Ascending aorta (tissue), 2 donors: ENCODE measurements around the gene LCLAT1. TPM values are rescaled to one million over a fixed set of nuclear protein-coding genes. Genes with fewer than 3 reads are reported as not detected.

ENCODE experiments used
- DNase-seq, 2 donors: peaks; one replicate each; pipeline ENCODE4 v3.0.0-alpha.2; 2019; ENCODE audit warnings: low spot score in 2 of 2
- H3K27ac ChIP-seq, 2 donors: fragments of 200-600 bp; sonication (generic); one replicate each; pipeline ENCODE4 v1.5.1; 2016 to 2017; ENCODE audit warnings: mild to moderate bottlenecking in 1 of 2
- H3K27me3 ChIP-seq: fragments of 200-600 bp; sonication (generic); one replicate; pipeline ENCODE4 v1.5.1; 2017
- H3K36me3 ChIP-seq, 2 donors: fragments of 200-600 bp; sonication (generic); one replicate each; pipeline ENCODE4 v1.5.1; 2016
- H3K4me1 ChIP-seq, 2 donors: fragments of 200-600 bp; sonication (generic); one replicate each; pipeline ENCODE4 v1.5.1; 2016 to 2017; ENCODE audit warnings: mild to moderate bottlenecking in 1 of 2
- H3K4me3 ChIP-seq, 2 donors: fragments of 200-600 bp; sonication (generic); one replicate each; pipeline ENCODE4 v1.5.1; 2016 to 2017; ENCODE audit warnings: mild to moderate bottlenecking in 1 of 2
- H3K9me3 ChIP-seq, 2 donors: fragments of 200-600 bp; sonication (generic); one replicate each; pipeline ENCODE4 v1.5.1; 2016
- CTCF ChIP-seq, 3 experiments: fragments of 200-600 bp in 2 of 3; fragments of 450-650 bp in 1 of 3; sonication (generic) in 2 of 3; IDR thresholded peaks; one replicate each; pipeline ENCODE4 v1.5.1; 2016 to 2019; ENCODE audit warnings: antibody characterized with exemption in 3 of 3, mild to moderate bottlenecking in 1 of 3, moderate library complexity in 1 of 3
- intact Hi-C: fragments of 100-400 bp; cut with DNase I; formaldehyde crosslinking; loops from one replicate; pipeline ENCODE4 v1.15.1; 2023
- total RNA-seq: library from RNA; depleted of rRNA; stranded (reverse); fragments of >200 nt; gene quantifications from one replicate; pipeline ENCODE4 v1.1.0, GENCODE V29; 2016

The LCLAT1 gene
- total RNA-seq, 1 donor from 2014 or later = 9.8 TPM

- DNase-seq = no peak
- H3K9me3 ChIP-seq = no peaks in the 10 kb centered on the region
- intact Hi-C loops = loop anchor here (5.0 kb wide), 1 partner anchor 86 kb away; no protein-coding TSS in a partner anchor
- no peak overlapping the region for H3K4me3 ChIP-seq
- H3K27me3 ChIP-seq = no peaks in the 10 kb centered on the region
- no peak for TF ChIP-seq CTCF (IDR thresholded peaks at IDR 0.05)
- H3K27ac ChIP-seq = no peak overlapping the region
- no peaks in the 10 kb centered on the region for H3K36me3 ChIP-seq
- no peaks in the 10 kb centered on the region for H3K4me1 ChIP-seq
Observed at GRCh38 chr2:30456106-30456505, 9.1 kb downstream of the LCLAT1 start.

- Histone ChIP-seq H3K4me1 (no peaks in the 10 kb centered on the region), H3K27me3 (no peaks in the 10 kb centered on the region), H3K36me3 (no peaks in the 10 kb centered on the region), H3K4me3 (no peak overlapping the region), H3K27ac (no peak overlapping the region), H3K9me3 (no peaks in the 10 kb centered on the region)
- intact Hi-C loops = loop anchor here (5.0 kb wide), 1 partner anchor 86 kb away; no protein-coding TSS in a partner anchor
- DNase-seq = no peak
- TF ChIP-seq CTCF (IDR thresholded peaks at IDR 0.05) = no peak
Observed at GRCh38 chr2:30456579-30456978, 9.5 kb downstream of the LCLAT1 start.

DNA sequence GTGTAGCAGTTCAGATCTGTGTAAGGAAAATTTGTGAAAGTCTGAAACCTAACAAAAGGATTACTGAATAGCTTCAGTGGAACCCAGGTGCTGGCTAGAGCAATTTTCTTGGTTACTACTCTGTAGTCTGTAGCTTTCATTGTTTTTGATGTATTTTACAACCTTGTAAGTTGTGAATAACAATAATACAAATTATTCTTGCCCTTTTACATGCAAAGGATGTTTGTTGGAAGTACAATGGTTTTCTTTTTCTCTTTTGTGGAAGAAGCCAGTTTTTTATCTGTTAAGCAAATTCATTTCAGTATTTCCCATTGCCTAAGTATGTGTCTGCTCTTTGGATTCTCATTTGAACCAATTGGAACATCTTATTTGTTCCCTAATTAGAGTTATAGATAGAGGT lies 10.2 kb downstream of the LCLAT1 start:
- TF ChIP-seq CTCF (IDR thresholded peaks at IDR 0.05) = no peak
- intact Hi-C loops = loop anchor here (5.0 kb wide), 1 partner anchor 85 kb away; no protein-coding TSS in a partner anchor
- DNase-seq = no peak
- no peaks in the 10 kb centered on the region for H3K27me3 ChIP-seq
- H3K4me3 ChIP-seq = no peak overlapping the region
- H3K9me3 ChIP-seq = no peaks in the 10 kb centered on the region
- no peak overlapping the region for H3K27ac ChIP-seq
- no peaks in the 10 kb centered on the region for H3K4me1 ChIP-seq
- H3K36me3 ChIP-seq = no peaks in the 10 kb centered on the region

DNA sequence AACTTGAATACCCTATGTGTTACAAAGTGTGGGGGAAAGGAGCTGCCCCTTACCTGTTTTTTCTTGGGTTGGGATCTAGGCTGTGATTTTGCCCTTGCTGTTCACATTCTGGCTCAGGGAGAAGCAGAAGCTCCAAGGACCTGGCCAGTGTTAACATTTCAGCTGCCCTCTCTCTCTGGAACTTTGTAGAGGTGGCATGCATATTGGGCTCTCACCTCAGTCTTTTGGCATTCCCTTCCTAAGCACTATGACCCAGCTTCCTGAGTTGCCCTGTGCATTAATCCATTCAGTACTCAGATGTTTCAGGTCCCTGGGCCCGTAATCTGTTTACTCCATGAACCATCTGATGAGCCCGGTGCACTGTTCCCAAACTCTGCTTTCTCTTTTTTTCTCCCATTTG lies 12.1 kb downstream of the LCLAT1 start:
- intact Hi-C loops = loop anchor here (5.0 kb wide), 1 partner anchor 83 kb away; no protein-coding TSS in a partner anchor
- Histone ChIP-seq H3K4me3 (no peak overlapping the region), H3K4me1 (no peaks in the 10 kb centered on the region), H3K36me3 (no peaks in the 10 kb centered on the region), H3K27ac (no peak overlapping the region), H3K27me3 (no peaks in the 10 kb centered on the region), H3K9me3 (no peaks in the 10 kb centered on the region)
- TF ChIP-seq CTCF (IDR thresholded peaks at IDR 0.05) = no peak
- DNase-seq = no peak

DNA sequence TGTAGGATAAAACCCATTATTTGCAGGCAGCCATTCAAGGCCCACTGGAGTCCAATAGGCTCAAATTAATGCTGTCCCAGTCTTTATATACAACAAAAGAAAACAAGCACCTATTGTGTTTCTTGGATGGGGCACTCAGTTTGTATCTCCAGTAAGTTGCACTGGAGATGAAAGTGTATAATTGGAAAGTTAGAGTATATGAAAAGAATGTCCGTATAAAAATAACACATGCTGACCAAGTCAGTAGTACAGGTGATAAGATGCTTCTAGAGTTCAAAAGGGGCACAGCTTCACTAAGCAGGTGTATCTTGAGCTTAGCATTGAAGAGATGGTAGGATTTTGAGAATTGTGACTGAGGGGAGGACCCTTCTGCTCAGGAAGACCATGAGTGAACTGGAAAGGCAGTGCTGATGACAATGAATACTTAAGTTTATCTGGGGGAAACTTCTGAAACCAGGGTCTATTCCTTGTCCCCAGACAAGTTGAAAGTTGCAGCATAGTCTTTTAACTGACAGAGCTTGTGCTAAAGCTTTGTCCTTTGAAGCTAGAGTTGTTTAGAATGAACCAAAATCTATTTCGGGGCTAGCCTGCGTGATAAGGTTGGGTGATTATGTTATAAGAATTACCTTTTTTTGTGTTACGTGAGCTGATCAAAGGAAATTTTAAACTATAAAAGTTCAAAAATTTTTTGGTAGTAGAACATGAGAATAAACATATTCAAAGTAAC lies 15.2 kb downstream of the LCLAT1 start:
- no peaks in the 10 kb centered on the region for H3K9me3 ChIP-seq
- H3K4me1 ChIP-seq = peaks cover 0 to 8% of the 10 kb centered on the region in 2 donors
- no peak for DNase-seq
- no peak for TF ChIP-seq CTCF (IDR thresholded peaks at IDR 0.05)
- intact Hi-C loops = no loop called here
- no peaks in the 10 kb centered on the region for H3K27me3 ChIP-seq
- H3K27ac ChIP-seq = no peak overlapping the region
- H3K36me3 ChIP-seq = no peaks in the 10 kb centered on the region
- no peak overlapping the region for H3K4me3 ChIP-seq
